Measurements from ENCODE around the gene ZFHX3.

- TF ChIP-seq CTCF (IDR thresholded peaks at IDR 0.05) (no peak), POLR2A (IDR thresholded peaks at IDR 0.05) (no peak)
Measured at GRCh38 chr16:73000907-73001521, 46.9 kb downstream of the ZFHX3 start.

Data from ovary (tissue), 3 donors.